ENCODE measurements around the gene ORC3. TPM values are rescaled to one million over a fixed set of nuclear protein-coding genes. Genes with fewer than 3 reads are reported as not detected.

Gene ORC3
- total and polyA plus RNA-seq, 8 donors, result 19.3 to 43.5 (median 36.7) TPM

GRCh38 chr6:87697581-87698546, 107.9 kb downstream of the ORC3 start:
- peaks cover 34 to 66% of the 10 kb centered on the region in 2 donors for H3K4me1 ChIP-seq
- no peaks in the 10 kb centered on the region for H3K27me3 ChIP-seq
- no peaks in the 10 kb centered on the region for H3K36me3 ChIP-seq
- intact Hi-C loops (cut with DNase I), result no loop called here
- TF ChIP-seq, protein P1, sequence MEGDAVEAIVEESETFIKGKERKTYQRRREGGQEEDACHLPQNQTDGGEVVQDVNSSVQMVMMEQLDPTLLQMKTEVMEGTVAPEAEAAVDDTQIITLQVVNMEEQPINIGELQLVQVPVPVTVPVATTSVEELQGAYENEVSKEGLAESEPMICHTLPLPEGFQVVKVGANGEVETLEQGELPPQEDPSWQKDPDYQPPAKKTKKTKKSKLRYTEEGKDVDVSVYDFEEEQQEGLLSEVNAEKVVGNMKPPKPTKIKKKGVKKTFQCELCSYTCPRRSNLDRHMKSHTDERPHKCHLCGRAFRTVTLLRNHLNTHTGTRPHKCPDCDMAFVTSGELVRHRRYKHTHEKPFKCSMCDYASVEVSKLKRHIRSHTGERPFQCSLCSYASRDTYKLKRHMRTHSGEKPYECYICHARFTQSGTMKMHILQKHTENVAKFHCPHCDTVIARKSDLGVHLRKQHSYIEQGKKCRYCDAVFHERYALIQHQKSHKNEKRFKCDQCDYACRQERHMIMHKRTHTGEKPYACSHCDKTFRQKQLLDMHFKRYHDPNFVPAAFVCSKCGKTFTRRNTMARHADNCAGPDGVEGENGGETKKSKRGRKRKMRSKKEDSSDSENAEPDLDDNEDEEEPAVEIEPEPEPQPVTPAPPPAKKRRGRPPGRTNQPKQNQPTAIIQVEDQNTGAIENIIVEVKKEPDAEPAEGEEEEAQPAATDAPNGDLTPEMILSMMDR (IDR thresholded peaks at IDR 0.05), result no peak
- peak overlapping the region; percentile 61 to 100 for H3K27ac ChIP-seq
- peak overlapping the region in 1 of 2 donors; percentile 92 for H3K4me3 ChIP-seq
- no peaks in the 10 kb centered on the region for H3K9me3 ChIP-seq
- DNase-seq (peak in 1 of 4 donors; percentile 51), ATAC-seq (no peak)

DNA sequence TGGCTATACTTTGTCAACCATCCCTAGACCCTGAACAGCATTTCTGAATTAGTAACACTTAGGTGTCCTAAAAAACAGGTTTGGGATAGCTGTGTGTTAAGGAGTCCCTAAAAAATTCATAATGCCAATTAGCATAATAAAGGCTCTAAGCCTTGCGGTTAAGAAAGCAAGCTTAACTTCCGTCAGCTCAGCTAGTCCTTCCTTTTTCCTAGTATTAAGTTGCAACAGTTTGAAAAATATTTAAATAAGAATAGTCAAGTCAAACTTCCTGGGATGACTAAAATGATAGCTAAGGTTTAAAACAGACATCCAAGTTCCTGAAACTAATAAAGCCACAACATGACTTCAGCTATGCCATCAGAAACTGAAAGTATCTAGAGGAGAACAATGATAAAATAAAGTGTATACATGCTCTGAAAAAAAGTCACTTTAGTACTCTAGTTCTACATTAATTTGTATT, 108.6 kb downstream of the ORC3 start:
- Histone ChIP-seq H3K4me3 (peak overlapping the region; percentile 90 to 92), H3K27ac (peak overlapping the region; percentile 61 to 100), H3K9me3 (no peaks in the 10 kb centered on the region), H3K27me3 (no peaks in the 10 kb centered on the region), H3K4me1 (peaks cover 32 to 65% of the 10 kb centered on the region in 2 donors), H3K36me3 (no peaks in the 10 kb centered on the region)
- ATAC-seq (no peak), DNase-seq (no peak)
- TF ChIP-seq, protein P1 (IDR thresholded peaks at IDR 0.05), result no peak
- intact Hi-C loops (cut with DNase I), result no loop called here

- Histone ChIP-seq H3K27ac (peak overlapping the region; percentile 98 to 100), H3K4me1 (peaks cover 24 to 55% of the 10 kb centered on the region in 2 donors), H3K36me3 (no peaks in the 10 kb centered on the region), H3K9me3 (no peaks in the 10 kb centered on the region), H3K27me3 (no peaks in the 10 kb centered on the region), H3K4me3 (peak overlapping the region; percentile 90 to 92)
- intact Hi-C loops (cut with DNase I), result no loop called here
- DNase-seq, result no peak
- no peak for ATAC-seq
- TF ChIP-seq, protein P1 (IDR thresholded peaks at IDR 0.05), result no peak
These were observed 109.6 kb downstream of the ORC3 start for GRCh38 chr6:87699576-87699975.

DNA sequence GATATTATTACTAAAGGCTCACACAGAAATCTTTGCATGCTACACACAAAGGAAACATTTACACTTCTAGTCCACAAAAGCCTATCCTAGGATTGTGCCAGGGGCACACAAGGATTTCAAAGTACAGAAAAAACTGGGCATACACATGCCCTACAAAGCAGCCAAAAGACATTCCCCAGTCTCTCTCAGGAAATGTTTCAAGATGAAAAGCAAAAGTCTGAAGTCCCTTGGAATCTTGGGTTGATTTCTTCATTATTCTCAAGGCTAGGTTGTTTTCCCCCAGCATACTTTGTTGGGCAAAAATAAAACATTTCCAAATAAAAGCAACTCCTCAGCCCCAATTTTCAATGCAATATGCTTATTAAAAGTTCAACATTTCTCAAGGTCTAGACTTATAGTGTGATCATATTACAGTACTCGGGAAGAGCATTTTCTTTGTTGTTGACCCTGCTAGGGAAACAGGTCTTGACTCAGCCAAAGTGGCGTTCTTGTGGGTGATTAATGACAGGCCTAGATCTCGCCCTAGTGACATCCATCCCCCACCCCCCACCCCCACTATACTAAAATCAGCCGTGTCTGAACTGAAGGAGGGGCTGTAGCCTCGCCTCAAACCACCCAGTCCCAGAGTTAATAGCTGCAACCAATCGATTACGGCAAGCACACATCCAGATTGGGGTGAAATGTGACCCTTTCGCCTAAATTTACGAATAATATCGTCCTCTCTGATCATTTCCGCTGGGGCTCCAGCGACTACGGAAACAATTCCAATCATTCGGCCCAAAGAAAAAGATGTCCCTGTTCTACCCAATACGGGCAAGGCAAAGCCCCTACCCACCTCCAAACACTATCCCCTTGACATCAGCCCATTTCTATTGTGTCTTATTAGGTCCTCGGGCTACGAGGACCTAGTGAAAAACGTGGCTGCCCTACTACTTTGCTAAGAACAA, 110.7 kb downstream of the ORC3 start:
- DNase-seq (peak in 3 of 4 donors; percentile 40 to 79 (median 63)), ATAC-seq (peak; percentile 22)
- intact Hi-C loops (cut with DNase I), result no loop called here
- Histone ChIP-seq H3K4me3 (peak overlapping the region; percentile 90 to 92), H3K27me3 (no peaks in the 10 kb centered on the region), H3K36me3 (no peaks in the 10 kb centered on the region), H3K27ac (peak overlapping the region; percentile 98 to 100), H3K4me1 (peaks cover 19 to 44% of the 10 kb centered on the region in 2 donors), H3K9me3 (no peaks in the 10 kb centered on the region)
- TF ChIP-seq, protein P1 (IDR thresholded peaks at IDR 0.05), result no peak
